AG09309 (cell line): Measurements from ENCODE around the gene PTPRT.

Experiments
- DNase-seq: peaks from one replicate; pipeline ENCODE4 v3.0.0-alpha.2; 2010; ENCODE audit warnings: low read depth
- H3K4me3 ChIP-seq: 2 replicates; pipeline ENCODE4 v1.5.1; 2011; ENCODE audit warnings: mild to moderate bottlenecking, low read depth, low read length, moderate library complexity; ENCODE audit not compliant: control insufficient read depth
- TF ChIP-seq, protein P1 (sequence below): IDR thresholded peaks from 2 replicates; pipeline ENCODE4 v1.5.1; 2011; ENCODE audit warnings: mild to moderate bottlenecking, low read depth, low read length, inconsistent platforms; ENCODE audit not compliant: insufficient read depth, control insufficient read depth; ENCODE audit errors: missing control alignments

PTPRT gene

DNA sequence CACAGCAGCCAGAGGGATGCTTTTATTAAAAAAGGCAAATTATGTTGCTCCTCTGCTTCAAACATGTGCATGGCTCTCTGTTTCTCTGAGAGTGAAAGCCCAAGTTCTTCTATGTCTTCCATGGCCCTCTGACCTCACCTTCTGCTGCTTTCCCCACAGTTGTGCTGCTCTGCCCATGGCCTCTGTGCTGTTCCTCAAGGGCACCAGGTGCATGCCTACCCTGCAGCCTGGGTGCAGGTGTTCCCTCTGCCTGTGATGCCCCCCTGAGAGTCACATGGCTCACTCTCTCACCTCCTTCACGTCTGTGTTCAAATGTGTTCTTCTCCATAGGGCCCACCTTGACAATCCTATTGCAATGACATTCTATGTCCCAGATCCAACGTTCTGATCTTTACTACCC, 1094.5 kb downstream of the PTPRT start:
- no peak for DNase-seq
- H3K4me3 ChIP-seq, result no peak overlapping the region
- TF ChIP-seq, protein P1, sequence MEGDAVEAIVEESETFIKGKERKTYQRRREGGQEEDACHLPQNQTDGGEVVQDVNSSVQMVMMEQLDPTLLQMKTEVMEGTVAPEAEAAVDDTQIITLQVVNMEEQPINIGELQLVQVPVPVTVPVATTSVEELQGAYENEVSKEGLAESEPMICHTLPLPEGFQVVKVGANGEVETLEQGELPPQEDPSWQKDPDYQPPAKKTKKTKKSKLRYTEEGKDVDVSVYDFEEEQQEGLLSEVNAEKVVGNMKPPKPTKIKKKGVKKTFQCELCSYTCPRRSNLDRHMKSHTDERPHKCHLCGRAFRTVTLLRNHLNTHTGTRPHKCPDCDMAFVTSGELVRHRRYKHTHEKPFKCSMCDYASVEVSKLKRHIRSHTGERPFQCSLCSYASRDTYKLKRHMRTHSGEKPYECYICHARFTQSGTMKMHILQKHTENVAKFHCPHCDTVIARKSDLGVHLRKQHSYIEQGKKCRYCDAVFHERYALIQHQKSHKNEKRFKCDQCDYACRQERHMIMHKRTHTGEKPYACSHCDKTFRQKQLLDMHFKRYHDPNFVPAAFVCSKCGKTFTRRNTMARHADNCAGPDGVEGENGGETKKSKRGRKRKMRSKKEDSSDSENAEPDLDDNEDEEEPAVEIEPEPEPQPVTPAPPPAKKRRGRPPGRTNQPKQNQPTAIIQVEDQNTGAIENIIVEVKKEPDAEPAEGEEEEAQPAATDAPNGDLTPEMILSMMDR, result no peak

DNA sequence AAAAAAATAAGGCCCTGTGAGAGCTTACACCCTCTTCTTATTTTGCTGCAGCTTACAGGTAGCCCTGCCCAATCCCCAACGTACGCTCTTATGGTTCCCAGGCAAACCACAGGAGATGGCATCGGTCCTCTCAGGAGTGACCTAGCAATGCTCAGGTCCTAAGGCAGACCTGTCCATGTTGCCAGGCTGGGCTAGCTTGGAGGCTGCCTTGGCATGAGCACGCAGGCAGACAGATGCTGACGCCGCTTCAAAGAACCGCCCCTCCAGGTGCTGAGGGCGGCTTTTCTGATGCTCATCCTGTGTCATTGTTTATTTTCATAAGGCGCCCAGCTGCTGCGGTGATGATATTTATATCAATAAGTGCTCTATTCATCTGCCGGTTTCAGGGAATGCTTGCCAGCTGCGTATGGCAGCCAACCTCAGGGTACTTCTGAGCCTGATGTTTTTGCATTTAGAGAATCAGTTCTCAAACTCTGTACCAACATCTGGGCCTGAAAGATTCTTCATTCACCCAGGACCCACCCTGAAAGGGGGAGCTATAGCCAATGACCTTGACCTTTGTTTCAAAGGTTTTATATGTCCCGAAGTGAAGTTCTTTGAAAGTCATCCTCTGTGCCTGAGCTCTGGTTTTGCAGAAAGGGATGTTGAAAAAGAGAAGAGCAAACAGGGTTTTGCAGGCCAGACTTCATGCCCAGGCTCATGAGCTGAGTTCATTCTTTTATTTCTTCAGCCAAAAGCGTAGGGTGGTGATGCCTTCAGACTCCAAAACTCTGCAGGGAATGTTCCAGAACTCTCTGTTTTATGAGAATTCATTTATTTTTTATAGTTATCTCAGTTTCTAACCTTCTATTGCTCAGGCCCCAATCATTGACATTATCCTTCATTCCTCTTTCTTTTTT, 1095.9 kb downstream of the PTPRT start:
- TF ChIP-seq, protein P1, result no peak
- DNase-seq, result no peak
- no peak overlapping the region for H3K4me3 ChIP-seq

DNA sequence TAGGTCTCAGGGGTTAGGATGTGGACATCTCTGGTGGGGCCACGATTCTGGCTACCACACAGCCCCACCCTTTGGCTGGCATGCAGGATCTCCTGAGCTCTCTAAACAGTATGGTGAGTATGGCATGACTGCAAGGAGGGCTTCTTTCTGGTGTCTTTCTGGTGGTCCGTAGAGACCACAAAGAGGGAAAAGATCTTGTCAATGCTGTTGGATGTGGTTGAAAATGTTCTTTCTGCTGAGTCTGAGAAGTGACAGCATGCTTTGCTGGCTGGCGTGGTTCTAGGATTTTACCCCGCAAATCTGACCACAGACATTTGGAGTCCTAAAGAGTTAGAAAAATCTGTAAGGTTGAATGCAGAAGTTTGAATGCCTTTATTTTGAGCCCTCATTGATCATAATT, 1096.7 kb downstream of the PTPRT start:
- TF ChIP-seq, protein P1, result no peak
- H3K4me3 ChIP-seq, result no peak overlapping the region
- no peak for DNase-seq

- no peak for DNase-seq
- TF ChIP-seq, protein P1, result no peak
- no peak overlapping the region for H3K4me3 ChIP-seq
Observed at GRCh38 chr20:42085366-42085765, 1104.3 kb downstream of the PTPRT start.

DNA sequence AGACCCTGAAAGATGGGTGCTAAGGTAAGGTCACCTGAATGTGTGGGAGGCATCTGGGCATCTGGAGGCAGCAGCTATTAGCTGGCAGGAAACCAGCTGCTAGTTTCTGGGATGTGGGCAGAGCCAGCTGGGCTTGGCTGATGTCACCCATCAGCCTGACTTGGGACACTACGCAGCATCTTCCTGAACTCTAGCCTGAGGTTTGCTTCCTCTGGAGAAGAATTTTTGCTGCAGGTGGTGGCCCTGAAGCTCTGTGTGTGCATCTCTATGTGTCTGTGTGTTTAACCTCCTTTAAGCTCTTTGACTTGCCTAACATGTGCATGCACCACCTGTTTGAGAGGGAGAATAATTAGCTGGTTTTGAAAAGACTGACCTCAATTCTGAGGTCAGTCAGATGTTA, 1106.4 kb downstream of the PTPRT start:
- no peak overlapping the region for H3K4me3 ChIP-seq
- TF ChIP-seq, protein P1, result no peak
- DNase-seq, result no peak

DNA sequence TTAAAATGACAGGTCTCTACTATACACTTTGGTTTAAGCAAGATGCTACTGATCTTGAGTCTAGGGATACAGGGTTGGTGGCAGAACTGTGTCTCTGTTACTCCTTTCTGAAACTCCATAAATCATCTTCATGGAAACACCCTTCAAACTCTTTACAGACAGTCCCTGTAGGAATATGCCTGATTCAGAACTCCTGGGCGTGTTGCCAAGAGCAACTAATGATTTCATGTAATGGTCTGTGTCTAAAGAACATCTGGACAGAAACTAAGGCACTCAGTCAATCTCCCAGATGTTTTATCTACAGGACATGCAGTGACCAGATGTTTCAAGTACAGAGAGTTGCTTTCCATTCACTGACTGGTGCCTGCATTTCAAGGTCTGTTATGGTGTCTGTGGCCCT, 1107.1 kb downstream of the PTPRT start:
- no peak for DNase-seq
- TF ChIP-seq, protein P1, result no peak
- H3K4me3 ChIP-seq, result no peak overlapping the region
